Measurements from ENCODE around the gene IL1RAPL2.

IL1RAPL2 gene

DNA sequence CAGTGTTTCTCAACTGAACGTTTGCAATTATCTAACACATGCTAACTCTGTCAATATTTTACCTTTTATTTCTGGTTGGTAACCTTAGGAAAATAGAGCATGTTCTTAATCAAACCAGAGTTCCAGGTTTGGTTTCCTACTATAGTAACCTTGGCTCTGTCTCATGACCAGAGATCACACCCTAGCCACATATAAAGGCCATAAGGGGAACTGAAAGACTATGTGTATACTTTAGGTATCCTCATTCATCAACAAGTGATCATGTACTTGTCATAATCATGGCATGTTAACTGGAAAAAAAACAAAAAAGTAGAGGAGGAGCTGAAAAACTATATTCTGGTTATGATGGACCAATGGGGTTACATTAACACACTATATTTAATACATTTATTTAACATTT, 352.1 kb downstream of the IL1RAPL2 start:
- CTCF ChIA-PET: no interaction called here
- no peak overlapping the region for H3K27ac ChIP-seq
- POLR2A ChIA-PET (ENCODE audit: low non-redundant PET): no interaction called here
- no peak for DNase-seq (ENCODE audit: low spot score)
- no peak for TF ChIP-seq CTCF (conservative IDR thresholded peaks at IDR 0.05; ENCODE audit: low read depth)

DNA sequence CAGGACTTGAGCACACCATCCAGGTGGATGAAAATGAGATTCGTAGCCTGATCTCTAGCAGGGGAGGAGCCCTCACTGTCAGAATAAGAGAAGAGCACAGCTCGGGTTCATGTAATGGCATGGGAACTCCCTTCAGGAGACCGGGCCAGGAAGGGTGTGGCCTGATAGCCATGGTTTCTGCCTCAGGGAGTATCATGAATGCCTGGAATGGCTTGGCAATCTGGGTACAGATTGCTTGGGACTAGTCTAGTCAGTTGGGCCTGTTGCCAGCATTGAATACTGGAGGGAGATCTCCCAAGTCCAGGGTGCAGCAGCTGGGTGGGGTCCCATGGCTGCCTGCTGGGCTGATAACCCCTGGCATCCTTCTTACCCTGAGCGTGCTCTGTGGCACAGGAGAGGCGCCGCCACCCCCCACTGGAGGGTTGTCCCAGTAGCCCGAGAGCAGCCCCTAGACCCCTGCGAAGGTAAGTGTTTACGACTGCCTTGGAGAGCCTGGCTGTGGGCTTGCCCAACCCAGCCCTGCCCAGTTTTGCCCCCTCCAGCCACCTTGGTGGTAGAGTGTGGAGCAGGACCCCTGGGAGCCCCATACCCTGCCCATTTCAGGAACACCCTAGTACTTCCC, 355.7 kb downstream of the IL1RAPL2 start:
- ChIA-PET POLR2A (ENCODE audit: low non-redundant PET) (no interaction called here), CTCF (interaction anchor here (0.8 to 1.1 kb wide), 2 partner anchors 25 to 821 kb away, joined by 3 to 5 read pairs; no protein-coding TSS in a partner anchor)

GRCh38 chrX:104922206-104922621, 356.2 kb downstream of the IL1RAPL2 start:
- peak; percentile 66 for TF ChIP-seq CTCF (conservative IDR thresholded peaks at IDR 0.05; ENCODE audit: low read depth)
- no peak overlapping the region for H3K27ac ChIP-seq
- ChIA-PET POLR2A (ENCODE audit: low non-redundant PET) (no interaction called here), CTCF (interaction anchor here (0.8 to 1.1 kb wide), 3 partner anchors 25 to 821 kb away, joined by 3 to 8 read pairs (median 5); no protein-coding TSS in a partner anchor)
- DNase-seq (ENCODE audit: low spot score): peak; percentile 27

More for the DNA sequence above, 355.7 kb downstream of the IL1RAPL2 start:
- no peak for TF ChIP-seq CTCF (conservative IDR thresholded peaks at IDR 0.05; ENCODE audit: low read depth)
- DNase-seq (ENCODE audit: low spot score): no peak
- H3K27ac ChIP-seq: no peak overlapping the region

GRCh38 chrX:104929324-104929723, 363.3 kb downstream of the IL1RAPL2 start:
- no peak for DNase-seq (ENCODE audit: low spot score)
- ChIA-PET POLR2A (ENCODE audit: low non-redundant PET) (no interaction called here), CTCF (no interaction called here)
- no peak overlapping the region for H3K27ac ChIP-seq
- TF ChIP-seq CTCF (conservative IDR thresholded peaks at IDR 0.05; ENCODE audit: low read depth): no peak

DNA sequence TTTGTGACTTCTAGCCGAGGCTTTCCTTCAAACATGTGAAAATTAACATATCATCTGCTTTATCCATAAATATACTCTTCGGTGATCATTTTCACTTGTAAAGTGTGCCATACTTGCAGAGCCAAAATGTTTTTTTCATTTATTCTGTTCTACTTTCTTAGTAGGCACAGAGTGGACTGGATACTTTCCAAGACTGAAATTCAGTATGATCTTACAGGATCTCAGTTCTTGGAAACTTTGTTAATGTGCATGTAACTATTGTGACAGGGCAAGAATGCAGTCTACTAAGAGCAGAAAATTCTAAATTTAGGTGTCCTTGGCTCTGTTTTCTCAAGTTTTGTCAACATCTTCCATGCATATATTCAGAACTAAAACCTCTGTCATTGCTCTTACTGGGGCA, 369.6 kb downstream of the IL1RAPL2 start:
- TF ChIP-seq CTCF (conservative IDR thresholded peaks at IDR 0.05; ENCODE audit: low read depth): no peak
- H3K27ac ChIP-seq: no peak overlapping the region
- no peak for DNase-seq (ENCODE audit: low spot score)
- POLR2A ChIA-PET (ENCODE audit: low non-redundant PET): no interaction called here
- CTCF ChIA-PET: no interaction called here

GRCh38 chrX:104953251-104953650, 387.3 kb downstream of the IL1RAPL2 start:
- DNase-seq (ENCODE audit: low spot score): no peak
- CTCF ChIA-PET: no interaction called here
- H3K27ac ChIP-seq: no peak overlapping the region
- POLR2A ChIA-PET (ENCODE audit: low non-redundant PET): no interaction called here
- TF ChIP-seq CTCF (conservative IDR thresholded peaks at IDR 0.05; ENCODE audit: low read depth): no peak

Measured in RWPE1 (cell line).